LNCAP (cell line): Measurements from ENCODE around the gene GSTM4.

Experiments used
- CTCF ChIP-seq: fragments of 450-650 bp; IDR thresholded peaks from 2 replicates; pipeline ENCODE4 v1.5.1; 2017; ENCODE audit warnings: mild to moderate bottlenecking

Gene GSTM4

GRCh38 chr1:109657970-109658369, 2.1 kb downstream of the GSTM4 start:
- no peak for TF ChIP-seq CTCF

- TF ChIP-seq CTCF: no peak
Measured at GRCh38 chr1:109658533-109659042, 2.7 kb downstream of the GSTM4 start.

DNA sequence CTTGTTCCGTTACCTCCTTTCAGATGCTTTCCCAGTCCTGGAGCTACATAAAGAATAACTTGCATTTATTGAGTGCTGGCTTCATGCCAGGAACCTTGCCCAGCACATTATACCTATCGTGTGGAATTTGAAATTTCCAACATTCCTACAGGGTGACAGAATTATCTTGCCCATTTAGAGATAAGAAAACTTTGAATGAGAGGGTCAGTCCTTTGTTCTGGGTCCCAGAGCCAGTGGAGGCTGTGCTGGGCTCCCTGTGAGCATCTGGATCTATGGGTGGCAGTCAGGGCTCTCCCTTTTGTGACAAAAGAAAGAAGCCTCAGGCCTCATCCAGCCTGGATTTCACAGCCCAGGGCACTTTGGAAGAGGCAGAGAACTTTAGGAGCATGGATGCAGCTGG, 3.2 kb downstream of the GSTM4 start:
- TF ChIP-seq CTCF: no peak

GRCh38 chr1:109659997-109660690, 4.2 kb downstream of the GSTM4 start:
- TF ChIP-seq CTCF: no peak

GRCh38 chr1:109661391-109661790, 5.5 kb downstream of the GSTM4 start:
- no peak for TF ChIP-seq CTCF

- no peak for TF ChIP-seq CTCF
Measured at GRCh38 chr1:109664671-109665070, 8.8 kb downstream of the GSTM4 start.

- TF ChIP-seq CTCF: no peak
Measured at GRCh38 chr1:109667452-109668122, 11.7 kb downstream of the GSTM4 start, which contains the start of gene GSTM2. GSTM2 (plus strand) TSS chr1:109668057; CDS start chr1:109668116, 59 bp downstream.
